GM18508 (cell line): ENCODE results near the gene RAPGEF4.

Experiments used
- ATAC-seq: cut with Tn5 transposase; IDR thresholded peaks from one replicate; pipeline ENCODE4 v1.9.1; 2021; ENCODE audit warnings: moderate number of reproducible peaks; ENCODE audit not compliant: insufficient read depth, unreplicated experiment

The RAPGEF4 gene

DNA sequence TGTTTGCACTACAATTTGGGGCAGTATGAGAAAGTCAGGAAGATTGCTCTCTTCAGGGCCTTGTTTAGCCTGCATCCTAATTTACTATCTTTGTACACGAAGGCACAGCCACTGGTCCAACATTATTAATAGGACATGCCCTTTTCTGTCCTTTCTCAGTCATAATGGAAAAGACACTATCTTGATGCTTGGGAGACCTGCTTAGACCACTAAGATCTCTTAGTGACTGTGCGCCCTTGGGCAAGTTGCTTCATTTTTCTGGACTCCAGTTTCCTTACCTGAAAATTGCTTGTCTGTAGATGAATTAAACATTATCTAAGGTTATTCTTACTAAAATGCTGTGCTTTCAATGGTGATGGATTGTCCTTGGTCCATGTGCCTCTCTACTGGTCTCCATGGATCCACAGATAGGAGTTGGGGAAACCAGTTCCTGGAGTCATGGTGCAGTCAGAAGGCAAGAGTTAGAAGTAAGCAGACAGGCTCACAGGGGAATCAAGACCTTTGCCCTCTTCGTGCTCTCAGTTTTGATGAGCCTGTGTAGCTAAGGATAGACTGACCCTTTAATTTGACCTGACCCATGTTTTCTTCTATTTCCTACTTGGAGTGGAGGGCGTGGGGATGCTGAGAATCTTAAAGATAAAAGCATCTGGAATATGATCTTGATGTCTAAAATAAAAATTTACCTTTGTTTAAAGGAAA, 114.0 kb downstream of the RAPGEF4 start:
- ATAC-seq = no peak

DNA sequence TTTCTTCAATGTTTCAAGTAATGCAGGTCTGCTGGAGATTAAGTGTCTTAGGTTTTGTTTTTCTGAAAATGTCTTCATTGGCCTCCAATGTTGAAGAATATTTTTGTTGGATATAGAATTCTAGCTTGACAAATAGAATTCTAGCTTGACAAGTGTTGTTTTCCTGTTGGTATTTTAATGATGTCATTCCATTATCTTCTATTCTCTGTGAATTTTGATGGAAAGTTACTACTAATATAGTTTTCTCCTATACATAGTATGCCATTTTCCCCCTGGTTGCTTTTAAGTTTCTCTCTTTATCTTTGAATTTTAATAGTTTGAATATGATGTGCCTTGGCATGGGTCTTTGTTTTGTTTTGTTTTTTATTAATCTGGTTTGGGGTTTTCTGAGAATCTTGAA, 119.9 kb downstream of the RAPGEF4 start:
- ATAC-seq = no peak

DNA sequence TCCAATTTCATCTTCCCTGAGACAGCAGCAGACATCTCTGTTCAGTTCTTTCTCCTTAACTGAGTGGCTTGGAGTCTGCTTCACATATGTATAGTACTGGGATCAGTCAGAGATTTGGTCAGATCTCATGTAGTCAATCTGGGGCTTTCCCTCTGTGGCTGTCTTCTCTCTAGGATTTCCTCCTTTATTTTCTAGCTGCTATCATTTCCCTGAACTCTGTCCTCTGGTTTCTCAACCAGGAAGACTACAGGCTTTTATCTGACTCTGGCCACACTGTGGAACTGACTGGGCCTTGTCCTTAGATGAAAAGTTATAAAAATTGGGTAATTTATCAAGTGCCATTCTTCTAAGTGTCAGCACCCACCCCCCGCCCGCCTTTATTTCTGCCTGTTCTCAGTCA, 121.0 kb downstream of the RAPGEF4 start:
- ATAC-seq = no peak

DNA sequence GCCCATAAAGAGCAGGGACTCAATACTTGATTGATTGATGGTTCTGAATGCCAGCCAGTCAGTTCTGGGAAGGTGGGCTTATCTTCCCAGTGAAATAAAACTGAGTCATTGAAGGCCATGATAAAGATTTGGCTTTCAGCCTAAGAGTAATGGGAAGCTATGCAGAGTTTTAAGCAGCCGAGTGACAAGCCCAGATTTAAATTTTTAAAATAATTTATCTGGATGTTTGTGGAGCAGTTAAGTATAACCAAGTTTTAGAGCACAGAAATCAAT, 122.8 kb downstream of the RAPGEF4 start:
- no peak for ATAC-seq

DNA sequence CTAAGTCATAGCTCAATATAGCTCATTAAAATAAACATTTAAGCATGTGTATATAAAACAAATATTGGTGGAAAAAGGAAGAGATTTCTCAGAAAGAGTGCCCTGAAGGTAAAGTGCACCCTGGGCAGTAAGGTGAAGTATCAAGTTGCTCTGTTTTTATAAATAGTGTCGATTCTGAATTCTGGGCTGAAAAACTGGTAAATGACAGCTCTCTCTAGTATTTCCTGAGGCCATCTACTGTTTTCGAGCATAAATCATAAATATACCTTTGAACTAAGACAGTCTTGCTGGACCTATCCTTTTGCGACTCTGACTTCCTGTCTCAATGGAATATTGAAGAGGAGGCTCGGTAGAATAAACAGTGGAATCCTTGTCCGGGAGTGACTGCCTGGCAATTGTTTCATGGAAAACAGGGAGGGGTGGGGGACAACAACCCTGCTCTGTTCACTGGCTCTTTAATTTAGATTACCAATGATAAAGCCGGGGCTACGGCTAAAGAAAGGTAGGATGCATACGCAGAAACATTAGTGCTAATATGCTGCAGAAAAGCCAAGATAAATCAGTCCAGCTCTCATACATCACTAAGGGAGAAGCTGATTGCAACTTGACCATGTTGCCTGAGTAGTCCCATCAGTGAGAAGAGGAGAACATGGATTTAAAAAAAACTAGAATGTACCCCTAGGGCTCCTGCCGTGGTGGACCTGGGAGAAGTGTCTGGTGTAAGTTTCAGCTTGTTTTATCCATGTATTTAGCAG, 124.1 kb downstream of the RAPGEF4 start:
- no peak for ATAC-seq

DNA sequence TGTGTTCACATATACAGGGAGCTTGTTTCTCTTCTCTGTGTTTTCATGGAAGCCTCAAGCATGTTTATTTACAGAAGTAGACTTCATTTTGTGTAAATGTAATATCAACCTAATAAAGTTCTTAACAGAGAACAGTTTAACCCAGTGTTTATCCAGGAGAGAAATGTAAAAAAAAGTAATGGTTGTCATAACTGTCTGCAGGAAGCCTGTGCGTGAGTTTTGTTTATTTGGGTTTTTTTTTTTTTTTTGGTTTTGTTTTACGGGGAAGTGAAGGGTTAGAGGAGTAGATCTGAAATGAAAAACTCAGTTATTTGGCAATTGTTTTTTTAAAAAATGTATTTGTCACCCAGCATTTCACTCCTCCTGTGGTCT, 124.7 kb downstream of the RAPGEF4 start:
- no peak for ATAC-seq

DNA sequence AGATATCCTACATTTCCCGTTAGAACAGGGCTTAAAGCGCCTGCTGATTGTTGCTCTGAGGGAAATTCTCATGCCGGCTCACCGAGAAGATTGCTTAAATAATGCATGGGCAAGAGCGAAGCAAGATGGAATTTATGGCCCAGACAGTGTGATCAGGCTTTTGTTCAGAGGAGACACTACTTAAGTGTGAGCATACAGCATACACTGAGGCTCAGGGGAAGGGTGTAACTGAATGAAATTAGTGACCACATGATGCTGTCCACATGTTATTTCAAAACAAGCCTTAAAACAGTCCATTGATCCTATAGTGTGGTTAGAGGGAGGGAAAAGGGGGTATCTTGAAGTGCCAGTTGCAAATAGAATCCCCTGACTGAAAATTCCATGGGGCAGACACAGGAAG, 125.5 kb downstream of the RAPGEF4 start:
- no peak for ATAC-seq

DNA sequence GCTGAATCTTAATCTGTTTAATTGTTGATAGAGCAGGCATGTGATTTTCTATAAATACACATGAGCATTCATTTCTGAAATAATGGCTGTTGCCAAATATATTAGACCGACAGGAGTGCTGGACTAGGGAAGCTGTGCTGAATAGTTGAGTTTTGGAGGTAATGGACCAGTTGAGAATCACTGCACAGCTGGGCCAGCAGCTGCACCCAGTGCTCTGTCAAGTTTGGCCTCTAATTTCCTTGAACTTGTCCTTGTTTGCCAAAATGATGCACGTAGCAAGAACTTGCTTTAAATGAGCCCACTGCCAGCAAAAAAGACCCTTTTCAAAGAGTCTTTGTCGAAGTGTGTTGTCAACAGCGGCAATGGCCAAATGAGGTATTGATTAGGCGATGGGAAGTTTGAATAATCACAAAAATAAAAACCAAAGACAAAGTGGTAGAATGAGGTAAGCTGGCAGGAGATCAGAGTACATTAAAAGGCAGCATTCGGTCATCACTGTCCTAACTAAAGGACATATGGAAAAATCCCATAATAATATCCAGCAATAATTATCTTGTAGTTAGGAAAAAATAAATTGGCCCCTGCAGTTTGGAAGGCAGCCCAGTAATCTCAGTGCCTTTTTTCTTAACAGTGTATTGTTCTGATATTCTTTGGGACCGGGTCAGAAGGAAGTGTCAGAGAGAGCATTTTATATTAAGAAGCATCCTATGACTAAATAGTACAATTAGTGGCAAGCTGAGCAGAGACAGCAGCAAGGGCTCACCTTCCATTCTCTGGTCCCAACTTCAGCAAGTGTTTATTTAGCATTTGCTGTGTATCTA, 126.2 kb downstream of the RAPGEF4 start:
- ATAC-seq = no peak

DNA sequence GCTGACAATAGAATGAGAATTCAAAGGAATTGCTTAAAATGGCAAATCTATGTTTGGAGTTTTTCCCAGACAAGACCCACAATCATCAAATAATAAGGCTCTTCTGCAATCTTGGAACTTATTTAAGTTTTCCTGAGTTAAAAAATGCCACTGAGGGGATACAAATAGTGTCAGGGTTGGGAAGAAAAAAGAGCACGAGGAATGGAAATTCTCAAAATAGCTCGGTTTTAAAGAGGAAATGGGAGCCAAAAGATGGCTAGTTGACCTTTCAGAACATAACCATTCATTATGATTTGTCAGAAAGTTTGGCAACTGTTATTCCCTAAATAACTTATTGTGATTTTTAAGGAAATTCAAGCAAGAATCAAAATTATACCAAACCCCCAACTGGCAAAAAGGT, 127.7 kb downstream of the RAPGEF4 start:
- no peak for ATAC-seq

DNA sequence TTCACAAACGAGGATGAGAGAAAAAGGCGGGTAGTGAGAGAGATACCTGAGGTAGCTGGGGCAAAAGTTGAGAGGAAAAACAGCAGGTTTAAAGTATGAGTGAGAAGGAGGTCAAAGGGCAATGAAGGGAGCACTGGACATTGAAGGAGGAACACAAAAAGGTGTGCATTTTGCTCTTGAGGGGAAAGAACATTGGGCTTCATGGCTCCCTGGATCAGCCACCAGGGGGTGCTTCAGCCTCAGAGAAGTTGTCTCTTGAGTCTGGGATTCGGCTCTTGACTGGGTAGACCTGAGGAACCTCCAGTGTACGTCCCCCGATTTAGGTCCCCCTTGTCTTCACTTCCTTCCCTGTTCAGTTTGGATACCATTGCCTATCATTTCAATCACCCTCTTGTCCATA, 128.5 kb downstream of the RAPGEF4 start:
- no peak for ATAC-seq

DNA sequence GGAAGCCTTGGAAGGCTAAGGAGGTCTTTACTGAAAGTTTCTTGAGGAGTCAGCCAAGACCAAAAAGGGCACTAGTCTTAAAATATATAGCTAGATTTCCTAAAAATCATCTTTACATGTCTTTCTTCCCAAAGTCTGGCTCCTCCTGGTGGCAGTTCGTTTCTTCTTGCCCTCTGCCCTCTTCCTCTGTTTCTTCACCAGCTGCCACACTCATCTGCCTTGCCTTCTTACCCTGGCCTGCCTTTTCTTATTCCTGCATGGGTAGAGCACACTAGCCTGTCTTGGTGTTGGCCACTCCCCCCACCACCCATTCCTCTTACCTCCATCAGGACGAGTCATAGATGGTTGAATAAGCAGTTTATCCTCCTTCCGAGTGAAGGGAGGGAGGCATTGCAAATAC, 129.8 kb downstream of the RAPGEF4 start:
- ATAC-seq = no peak

DNA sequence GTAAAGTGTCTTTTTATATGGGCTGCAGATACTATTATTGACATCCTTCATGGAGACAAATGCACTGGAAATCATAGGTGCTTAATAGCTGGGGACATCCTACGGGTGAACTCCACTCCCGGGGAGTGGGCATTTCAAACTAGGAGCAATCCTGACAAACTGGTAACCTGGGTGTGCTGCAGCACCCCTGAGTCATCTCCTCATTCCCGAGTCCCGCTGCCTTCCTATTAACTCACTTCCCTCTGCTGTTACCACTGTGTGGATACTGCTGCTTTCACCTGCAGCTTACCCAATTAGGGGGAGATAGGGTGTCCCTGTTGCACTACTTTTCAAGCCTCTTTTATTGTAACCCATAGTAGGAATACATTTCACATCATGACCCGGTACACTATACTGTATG, 134.2 kb downstream of the RAPGEF4 start:
- no peak for ATAC-seq

DNA sequence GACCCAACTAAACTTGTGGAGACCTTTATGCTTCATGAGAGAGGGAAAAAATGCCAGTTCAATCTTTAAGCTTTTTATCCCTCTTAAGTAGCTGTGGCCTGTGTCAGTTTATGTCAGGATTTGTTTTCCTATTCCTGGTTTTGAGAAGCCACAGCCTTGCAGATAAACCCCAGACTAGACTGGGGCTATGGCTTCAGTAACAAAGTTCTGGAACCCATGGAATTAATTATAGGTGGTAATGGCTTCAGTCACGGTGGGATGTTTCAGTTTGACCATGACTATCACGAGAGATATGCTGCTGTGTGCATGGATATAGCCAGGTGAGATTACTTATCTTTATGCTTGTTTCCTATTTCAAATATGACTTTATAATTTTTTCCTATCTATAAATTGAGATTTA, 134.8 kb downstream of the RAPGEF4 start:
- no peak for ATAC-seq

DNA sequence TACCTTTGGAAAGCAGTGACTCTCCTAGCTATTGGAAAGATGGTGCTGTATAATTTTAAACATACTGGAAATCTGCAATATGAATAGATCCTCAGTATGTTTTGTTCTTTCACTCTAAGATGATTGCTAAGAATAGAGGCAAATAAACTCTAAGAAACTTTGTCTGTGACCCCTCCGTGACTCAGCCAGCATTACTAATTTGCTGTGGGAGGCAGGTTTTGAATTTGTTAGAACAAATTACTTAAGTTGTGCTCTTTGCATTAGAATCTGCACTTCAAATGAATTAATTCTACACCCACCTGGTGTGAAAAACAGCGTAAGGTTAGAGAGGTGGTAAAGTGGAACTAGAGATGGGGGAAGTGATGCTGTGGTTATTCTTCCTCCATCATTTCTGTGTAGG, 142.2 kb downstream of the RAPGEF4 start:
- no peak for ATAC-seq

DNA sequence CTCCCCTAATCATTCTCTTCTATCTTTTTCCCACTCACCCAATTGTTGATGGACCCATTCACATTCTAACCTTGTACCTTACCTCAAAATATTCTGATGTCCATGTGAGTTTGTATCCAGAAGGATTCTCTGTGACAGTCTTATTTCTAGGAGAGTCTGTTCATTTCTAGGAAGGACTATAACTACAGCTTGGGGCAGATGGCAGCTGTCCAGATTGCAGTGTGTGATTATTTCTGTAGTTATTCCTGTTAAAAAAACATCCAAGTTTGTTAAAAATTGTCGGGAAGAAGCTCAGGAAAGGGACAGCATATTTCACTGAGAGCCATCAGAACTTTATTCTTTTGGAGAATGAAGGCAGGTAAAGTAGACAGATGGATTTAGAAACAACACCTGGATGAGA, 142.6 kb downstream of the RAPGEF4 start:
- no peak for ATAC-seq

DNA sequence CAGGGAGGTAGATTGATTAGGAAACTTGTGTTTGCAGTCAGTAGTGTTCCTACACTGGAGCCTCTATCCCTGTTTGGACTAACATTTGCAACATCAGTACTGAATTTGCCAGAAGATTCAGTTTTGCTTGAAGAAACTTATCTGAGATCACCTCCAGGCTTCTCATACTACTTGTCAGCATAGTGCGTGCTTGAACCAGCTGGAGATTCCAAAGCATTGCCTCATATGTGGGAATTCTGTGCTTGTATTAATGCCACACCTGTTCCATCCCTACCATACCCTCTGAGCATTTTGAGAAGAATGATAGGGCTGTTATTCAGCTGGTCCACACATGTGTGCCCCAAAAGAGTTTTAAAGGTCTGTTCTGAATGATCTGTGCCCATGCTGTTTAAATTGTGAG, 148.7 kb downstream of the RAPGEF4 start:
- no peak for ATAC-seq

DNA sequence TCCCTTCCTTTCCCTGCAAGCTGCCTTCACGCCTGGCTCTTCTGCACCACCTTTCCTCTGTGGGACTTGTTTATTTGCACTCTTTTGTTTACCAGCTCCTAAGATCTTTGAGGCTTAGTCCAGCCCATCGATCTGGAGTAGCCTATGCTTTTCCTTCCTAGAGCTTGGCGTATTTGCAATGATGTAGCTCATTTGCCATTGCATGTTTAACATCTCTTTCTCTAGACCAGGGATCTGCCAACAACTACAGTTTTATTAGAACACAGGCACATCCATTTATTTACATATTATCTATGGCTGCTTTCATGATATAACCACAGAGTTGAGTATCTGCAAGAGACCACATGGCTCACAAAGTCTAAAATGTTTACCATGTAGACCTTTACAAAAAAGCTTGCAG, 150.4 kb downstream of the RAPGEF4 start:
- ATAC-seq = no peak

DNA sequence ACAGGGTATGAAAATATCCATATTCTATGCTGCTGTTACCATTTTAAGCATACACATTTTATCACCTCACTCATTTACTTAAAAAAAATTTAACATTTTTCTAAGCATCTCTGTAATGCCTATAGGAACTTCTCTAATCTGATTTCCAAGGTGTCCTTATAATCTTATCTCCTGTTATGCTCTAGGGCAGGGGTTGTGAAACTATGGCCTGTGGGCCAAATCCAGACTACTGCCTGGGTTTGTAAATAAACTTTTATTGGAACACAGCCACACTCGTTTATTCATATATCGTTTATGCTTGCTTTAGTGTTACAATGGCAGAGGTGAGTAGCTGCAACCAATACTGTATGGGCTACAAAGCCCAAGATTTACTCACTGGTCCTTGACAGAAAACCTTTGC, 151.6 kb downstream of the RAPGEF4 start:
- no peak for ATAC-seq

DNA sequence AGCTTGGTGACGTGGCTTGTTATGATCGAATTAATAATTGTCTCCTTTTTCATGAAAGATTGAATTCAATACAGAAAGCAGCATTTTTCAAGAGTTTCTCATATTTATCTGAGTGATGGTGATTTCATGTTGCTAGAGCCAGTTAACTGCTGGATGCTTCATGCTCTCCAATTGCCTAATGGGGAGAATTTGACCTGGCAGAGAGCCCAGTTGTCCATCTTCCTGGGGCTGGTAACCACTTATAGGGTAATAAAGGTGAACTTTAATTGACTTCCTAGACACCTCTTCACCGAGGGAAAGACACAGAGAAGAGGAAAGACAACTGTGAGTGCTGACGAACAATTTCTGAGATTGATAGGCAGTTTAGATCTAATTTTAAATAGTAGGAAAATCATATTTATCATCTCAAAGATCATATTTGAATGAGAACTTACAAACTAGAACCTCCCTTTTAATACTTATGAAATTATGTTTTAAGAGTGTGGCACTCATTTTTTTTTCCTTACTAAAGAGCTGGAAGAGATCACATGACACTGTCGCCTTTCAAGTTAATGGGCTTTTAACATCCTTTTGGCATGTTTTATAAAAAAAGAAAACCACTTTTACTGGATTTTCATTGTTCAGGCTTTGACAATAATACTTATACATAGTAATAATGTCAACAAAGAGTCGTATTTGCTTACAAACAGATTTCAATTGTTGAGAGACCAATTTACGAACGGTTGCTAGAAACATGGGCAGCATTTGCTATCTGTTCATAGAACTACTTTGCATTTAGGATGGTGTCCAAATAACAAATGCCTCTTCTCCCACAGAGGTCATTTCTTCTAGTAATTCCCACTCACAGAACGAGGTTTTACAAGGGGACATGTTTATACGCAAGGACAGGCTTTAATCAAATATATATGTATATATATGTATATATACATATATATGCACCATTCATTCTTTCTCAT, 153.3 kb downstream of the RAPGEF4 start:
- no peak for ATAC-seq

DNA sequence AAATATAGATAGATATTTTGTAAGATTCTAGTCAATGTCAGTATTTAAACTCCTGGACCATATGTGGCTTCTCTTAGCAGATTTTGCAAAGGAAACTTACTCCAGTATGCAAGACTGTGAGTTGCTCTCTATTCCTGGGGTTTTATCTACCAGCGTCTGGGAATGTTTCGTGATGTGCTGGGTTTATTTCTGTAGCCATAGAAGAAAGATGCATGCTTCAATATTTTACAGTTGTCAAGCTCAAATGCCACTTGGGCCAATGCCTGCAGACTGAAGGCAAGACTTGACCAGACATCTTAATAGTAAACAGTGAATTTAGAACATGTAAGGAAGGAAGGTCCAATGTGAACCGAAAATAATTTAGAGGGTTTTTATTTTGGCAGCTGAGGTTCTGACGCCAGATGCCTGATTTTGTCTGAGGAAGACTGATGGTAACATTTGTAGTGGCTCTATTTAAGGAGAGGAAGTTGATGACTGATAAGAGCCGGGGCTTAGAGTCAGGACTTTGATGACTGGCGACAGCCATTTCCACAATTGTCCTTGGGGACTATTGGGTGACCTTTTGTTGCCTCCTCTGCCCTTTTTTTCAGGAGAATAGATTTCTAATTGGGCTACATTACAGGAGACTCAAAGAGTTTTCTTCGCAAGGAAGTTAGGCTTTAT, 154.3 kb downstream of the RAPGEF4 start:
- ATAC-seq = no peak
